Posterior vena cava (tissue), 2 donors: ENCODE data around the gene ORC3. TPM values are rescaled to one million over a fixed set of nuclear protein-coding genes. Genes with fewer than 3 reads are reported as not detected.

Experiments used
- DNase-seq: peaks from one replicate; pipeline ENCODE4 v3.0.0-alpha.2; 2020; ENCODE audit warnings: low spot score
- intact Hi-C, 2 donors: fragments of 100-400 bp; cut with DNase I; formaldehyde crosslinking; loops; one replicate each; pipeline versions ENCODE4 v1.14.1 to v1.14.2; 2022 to 2023
- total RNA-seq, 2 donors: library from RNA; stranded (reverse); fragmentation: NEBNext Ultra II Directional; extraction: Animal tissue kit (Norgen Biotek cat#: 25700); gene quantifications; one replicate each; pipeline ENCODE4 v1.2.1, GENCODE V29; 2021
- donor health status: DM: yes; HTN: yes; CAD: no.
- donor health status: DM: yes; HTN: yes; CAD: no.

The ORC3 gene
- total RNA-seq, 2 donors from 2014 or later = 16.0 to 18.3 TPM

DNA sequence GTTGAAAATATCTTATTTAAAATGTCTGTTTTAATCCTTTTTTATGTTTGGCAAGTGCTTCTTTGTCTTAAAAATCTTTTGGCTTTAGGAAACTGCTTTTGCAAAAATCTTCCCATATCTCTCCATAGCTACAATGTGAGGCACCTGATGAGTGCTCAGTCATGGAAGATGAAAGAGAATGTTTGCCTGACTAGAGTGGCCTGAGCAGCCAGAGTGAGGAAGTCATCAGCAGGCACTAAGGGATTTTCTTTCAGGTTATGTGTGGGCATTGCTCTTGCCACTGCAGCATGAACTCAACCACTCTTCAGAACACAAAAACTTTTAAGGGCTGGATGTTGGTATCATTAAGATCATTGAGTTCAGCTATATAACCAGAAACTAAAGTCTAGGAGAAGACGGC is 64.2 kb downstream of the ORC3 start:
- DNase-seq = no peak
- intact Hi-C loops = no loop called here

DNA sequence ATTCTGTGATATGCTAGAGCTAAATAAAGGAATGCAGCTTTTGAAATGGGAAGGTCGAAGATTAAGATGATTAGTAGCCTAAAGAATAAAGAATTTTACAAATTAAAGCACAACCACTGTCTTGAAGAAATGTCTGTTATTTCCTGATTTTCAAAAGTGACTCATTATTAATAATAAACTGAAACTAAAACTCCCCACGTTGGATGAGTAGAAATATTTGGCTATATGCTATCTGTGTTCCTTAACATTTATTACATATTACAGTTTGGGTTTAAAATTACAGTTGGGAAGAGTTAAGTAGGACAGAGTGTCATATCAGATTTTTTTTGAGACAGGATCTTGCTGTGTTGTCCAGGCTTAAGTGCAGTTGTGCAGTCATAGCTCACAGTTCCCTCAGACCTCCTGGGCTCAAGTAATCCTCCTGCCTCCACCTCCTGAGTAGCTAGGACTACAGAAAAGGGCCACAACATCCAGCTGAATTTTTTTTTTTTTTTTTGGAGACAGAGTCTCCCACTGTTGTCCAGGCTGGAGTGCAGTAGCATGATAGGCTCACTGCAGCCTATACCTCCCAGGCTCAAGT is 65.0 kb downstream of the ORC3 start:
- intact Hi-C loops = no loop called here
- DNase-seq = no peak

DNA sequence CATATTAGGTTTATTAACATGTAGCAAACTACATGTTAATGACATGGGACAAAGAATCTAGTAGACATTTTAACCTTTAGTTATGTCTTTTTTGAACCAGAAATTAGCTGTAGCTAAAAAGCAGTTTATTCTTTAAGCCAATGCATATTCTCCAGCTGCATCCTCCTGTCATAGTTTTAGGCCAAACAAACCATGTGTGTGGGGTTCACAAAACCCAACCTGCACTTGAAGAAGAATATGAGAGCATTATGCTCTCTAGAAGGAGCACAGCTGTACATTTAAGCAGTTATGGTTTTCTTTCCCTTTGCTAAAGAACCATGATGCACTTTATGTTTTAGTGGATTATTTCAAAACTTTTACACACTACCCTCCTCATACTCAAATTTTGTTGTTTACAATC is 65.9 kb downstream of the ORC3 start:
- intact Hi-C loops = no loop called here
- no peak for DNase-seq

DNA sequence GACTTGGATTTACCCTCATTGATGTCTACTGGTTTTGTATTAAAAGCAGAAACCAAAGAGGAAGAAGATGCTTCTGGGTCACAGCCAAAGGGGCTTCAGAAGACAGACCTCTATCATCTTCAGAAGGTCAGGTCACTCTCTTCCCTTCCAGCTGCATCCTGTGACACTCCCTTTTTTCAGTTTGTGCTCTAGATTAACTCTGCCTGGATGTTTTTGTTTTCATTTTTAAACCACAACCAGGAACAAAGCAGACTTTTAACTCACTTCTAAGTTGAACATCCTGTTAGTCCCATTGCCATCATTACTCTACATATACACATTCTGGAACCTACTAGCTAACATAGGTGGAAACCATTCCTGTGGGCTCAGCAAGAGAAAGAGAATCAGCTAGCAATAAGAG is 66.9 kb downstream of the ORC3 start:
- DNase-seq = no peak
- intact Hi-C loops = no loop called here

DNA sequence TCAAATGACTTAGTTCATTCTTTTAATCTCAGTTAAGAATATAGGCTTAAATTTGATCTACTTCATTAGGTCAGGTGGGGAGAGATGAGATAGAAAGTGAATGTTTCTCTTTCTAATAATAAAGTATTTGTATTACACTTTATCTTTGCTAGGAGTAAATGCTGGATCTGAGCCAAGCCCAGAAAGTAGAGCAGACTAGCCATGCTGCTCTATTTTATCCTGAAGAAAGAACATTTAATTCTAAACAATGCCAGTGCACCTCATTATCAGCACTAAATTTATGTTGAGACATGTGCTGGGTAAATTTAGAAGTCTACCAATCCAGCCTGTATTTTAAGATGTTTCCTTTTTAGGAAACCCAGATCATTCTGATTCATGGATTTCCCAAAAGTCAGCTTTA is 68.6 kb downstream of the ORC3 start:
- no peak for DNase-seq
- intact Hi-C loops = no loop called here

GRCh38 chr6:87660226-87660911 is 70.4 kb downstream of the ORC3 start:
- intact Hi-C loops = no loop called here
- DNase-seq = no peak

DNA sequence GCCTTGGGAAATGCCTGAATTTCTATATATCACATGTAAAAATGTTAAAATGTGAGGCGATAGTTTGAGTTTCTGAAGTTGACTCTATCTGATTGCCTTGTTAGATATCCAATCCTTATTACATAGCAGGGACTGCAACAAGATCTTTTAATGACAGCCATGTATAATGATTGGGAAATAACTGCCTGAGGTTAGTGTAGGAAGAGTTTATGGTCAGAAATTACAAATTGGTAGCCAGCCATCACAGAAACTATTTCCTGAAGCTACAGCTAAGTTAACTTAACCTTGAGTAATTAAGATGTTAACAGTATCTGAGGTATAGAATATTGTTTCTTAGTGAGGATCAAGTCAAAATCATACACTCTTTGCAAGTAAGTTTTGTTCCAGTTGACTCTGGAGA is 71.1 kb downstream of the ORC3 start:
- no peak for DNase-seq
- intact Hi-C loops = no loop called here

GRCh38 chr6:87661503-87661902 is 71.6 kb downstream of the ORC3 start:
- intact Hi-C loops = no loop called here
- no peak for DNase-seq

DNA sequence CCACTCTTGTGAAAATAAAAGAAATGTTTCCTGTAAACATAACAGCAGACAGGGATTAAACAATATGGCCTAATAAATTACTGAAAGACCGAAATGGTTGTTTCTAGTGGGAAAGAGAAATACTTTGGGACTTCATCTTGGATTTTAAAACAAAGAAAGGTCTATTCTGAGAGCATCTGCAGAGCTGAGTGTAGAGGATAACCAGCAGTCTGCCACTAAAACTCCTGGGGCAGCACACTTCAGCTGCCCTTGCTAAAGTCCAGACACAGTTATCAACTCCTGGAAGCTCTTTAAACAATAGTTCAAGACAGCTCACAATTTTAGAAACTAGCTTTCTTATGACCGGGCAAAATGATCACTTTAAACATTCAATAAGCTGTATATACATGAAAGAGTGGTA is 73.5 kb downstream of the ORC3 start:
- DNase-seq = no peak
- intact Hi-C loops = no loop called here

DNA sequence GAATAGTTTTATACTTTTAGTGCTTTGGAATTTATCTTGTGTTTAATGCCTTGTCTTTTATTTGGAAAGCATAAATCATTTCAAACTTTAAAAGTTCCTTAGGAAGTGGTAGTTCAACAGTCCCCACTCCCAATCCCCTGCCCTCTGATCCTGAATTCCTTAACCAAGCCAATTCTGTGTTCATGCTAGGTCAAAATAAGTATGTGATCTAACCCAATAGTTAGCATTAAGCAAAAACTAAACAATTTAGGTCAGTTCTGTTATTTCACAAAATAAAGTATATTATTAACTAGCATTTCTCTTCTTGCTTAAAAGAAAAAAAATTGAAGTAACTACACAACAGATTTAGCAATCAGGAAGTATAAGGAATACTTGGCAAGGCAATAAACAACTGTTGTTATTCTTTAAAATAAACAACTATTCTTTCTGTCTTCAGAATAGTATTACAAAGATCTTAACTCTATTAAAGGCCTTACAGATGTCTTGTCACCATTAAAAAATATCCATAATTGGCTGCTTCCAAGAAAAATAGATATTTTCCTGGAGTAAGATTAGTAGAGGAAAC is 75.1 kb downstream of the ORC3 start:
- DNase-seq = no peak
- intact Hi-C loops = no loop called here

- intact Hi-C loops = no loop called here
- DNase-seq = no peak
Observed at GRCh38 chr6:87667032-87667431, 77.1 kb downstream of the ORC3 start.

GRCh38 chr6:87668013-87668412 is 78.1 kb downstream of the ORC3 start:
- intact Hi-C loops = no loop called here
- DNase-seq = no peak

- DNase-seq = no peak
- intact Hi-C loops = no loop called here
Observed at GRCh38 chr6:87669051-87669450, 79.1 kb downstream of the ORC3 start.

DNA sequence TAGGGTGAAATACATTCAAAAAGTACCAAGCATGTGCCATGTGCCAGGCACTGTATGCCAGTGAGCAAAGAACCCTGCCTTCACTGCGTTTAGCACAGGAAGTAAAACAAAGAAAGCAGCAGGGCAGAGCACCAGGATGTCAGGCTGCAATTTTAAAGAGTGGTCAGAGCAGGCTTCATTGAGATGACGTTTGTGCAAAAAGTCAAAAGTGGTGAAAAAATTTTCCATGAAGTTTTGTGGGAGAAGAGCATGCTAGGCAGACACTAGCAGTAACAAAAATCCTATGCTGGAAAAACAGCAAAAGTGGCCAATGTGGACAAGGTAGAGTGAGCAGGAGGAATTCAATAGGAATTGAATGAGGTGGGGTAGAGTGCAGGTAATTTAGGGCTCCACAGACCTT is 80.8 kb downstream of the ORC3 start:
- intact Hi-C loops = no loop called here
- no peak for DNase-seq

DNA sequence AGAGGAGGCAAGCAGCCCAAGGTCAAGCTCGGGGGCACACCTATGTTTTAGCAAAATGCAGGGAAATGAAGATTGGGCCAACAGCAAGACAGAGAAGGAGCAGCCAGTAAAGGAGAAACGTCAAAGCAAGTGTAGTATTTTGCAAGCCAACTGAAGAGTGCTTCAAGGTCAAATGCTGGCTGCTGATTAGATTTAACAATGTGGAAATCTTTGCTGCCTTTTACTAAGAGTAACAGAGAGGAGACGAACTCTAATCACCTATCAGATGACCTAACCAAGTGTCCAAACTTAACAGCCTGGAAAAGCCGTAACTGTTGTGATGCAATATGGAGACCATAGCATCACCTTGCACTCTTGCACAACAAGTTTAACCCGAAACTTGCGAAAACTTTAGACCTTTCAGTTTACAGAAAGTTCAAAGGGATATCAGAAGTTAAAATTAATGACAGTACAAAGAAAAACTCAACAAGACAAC is 81.7 kb downstream of the ORC3 start:
- no peak for DNase-seq
- intact Hi-C loops = no loop called here

DNA sequence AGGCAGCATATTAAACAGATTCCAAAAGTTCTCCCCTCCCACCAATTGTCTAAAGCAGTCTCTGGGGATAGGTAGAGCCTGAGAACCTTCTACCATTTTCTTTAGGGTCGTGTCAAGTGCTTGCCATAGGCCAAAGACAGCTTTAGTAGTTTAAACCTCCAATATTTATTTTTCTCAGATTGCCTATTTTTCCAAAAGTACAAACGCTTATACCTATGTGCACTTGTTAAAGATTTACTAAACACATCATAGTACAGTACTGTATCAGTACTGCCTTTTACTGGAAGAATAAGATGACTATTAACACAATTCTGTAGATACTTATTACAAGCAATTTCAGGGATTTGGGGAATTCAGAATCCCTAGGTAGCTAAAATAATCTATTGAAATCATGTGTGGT is 82.7 kb downstream of the ORC3 start:
- DNase-seq = no peak
- intact Hi-C loops = no loop called here

DNA sequence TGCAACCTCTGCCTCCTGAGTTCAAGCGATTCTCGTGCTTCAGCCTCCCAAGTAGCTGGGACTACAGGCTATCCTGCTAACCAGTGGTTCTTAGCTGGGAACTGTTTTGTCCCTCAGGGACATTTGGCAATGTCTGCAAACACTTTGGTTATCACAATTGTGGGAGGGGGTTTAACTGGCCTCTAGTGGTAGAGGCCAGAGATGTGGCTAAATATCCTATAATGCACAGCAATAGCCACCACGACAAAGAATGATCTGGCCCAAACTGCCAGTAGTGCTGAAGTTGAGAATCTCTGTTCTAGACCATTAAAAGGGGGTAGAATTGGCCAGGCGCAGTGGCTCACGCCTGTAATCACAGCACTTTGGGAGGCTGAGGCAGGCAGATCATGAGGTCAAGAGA is 83.3 kb downstream of the ORC3 start:
- intact Hi-C loops = no loop called here
- DNase-seq = no peak

DNA sequence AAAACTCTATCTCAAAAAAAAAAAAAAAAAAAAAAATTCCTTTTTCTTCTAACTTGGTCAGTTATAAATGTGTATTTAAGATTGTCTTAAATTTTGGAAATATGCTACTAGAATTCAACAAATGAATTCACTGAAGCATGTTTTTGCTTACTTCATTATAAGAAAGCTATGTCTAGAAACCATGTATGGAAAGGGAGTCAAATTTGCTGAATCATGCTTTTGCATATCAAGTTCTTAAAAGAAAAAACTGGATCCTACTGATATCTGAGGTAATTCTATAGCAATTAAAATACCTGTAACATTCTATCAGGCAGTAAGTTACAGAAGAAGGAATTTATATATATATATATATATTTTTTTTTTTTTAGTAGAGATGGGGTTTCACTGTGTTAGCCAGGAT is 84.4 kb downstream of the ORC3 start:
- intact Hi-C loops = no loop called here
- no peak for DNase-seq

- intact Hi-C loops = no loop called here
Observed at GRCh38 chr6:87675004-87675681, 85.2 kb downstream of the ORC3 start.

DNA sequence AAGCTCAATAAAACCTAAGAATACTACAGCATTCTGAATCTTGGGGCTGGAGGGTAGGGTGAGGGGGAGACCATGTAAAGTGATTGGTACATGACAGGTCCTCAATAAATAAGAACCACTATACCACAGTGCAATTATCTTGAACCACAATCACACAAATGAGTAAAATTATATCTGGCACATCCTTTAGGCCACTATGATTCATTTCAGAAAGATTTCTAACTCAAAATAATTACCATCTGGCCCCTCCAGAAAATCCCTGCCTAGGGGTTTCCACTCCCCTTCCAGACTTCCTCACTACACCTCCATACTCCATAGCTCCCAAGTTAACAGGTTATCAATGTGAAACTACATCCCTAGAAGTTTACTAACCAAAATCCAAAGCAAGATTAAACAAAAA is 92.4 kb downstream of the ORC3 start:
- intact Hi-C loops = no loop called here
- DNase-seq = no peak

More at GRCh38 chr6:87675004-87675681, 85.2 kb downstream of the ORC3 start:
- DNase-seq = no peak

GRCh38 chr6:87683890-87684289 is 94.0 kb downstream of the ORC3 start:
- intact Hi-C loops = no loop called here
- no peak for DNase-seq
